Central memory CD4-positive, alpha-beta T cell (primary cell): ENCODE data around the gene CAPSL.
"Not testable (repeated sequence)": the region's sequence is repeated elsewhere in the genome, so short reads cannot be mapped to it uniquely, and the experiment has no call there.

Source experiments
- DNase-seq: peaks from one replicate; pipeline ENCODE4 v3.0.0; 2022

Gene CAPSL

DNA sequence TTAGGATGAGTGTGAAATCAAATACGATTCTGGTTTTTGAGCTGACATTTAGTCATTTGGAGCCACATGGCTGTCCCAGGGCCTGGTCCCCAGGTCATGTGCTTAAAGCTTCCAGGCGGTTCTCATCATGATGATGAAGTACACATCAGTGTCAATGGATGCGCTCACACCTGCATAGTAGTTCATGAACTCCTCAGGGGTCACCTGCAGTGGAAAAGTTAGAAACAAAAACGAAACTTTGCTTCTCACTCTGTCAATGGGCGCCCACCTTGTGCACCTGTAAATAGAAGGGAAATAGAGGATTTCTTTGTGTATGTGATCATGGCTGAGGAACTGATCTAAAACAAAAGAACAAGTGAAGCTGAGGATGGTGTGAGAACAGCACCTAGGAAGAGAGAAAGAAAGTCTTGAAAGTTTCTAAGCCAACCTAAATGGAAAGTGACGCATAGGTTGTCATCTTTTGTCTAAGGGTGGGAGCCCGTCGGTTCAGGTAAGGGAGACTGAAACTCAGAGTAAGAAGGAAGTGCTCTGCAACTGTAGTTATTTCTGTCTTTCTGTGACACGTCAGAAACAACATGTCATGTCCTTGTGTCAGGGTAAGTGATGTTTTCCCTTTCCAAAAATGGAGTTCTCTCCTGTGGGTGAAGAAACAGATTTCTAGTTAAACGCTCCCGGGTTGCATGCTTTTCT lies 33.8 kb downstream of the CAPSL start:
- DNase-seq: no peak

DNA sequence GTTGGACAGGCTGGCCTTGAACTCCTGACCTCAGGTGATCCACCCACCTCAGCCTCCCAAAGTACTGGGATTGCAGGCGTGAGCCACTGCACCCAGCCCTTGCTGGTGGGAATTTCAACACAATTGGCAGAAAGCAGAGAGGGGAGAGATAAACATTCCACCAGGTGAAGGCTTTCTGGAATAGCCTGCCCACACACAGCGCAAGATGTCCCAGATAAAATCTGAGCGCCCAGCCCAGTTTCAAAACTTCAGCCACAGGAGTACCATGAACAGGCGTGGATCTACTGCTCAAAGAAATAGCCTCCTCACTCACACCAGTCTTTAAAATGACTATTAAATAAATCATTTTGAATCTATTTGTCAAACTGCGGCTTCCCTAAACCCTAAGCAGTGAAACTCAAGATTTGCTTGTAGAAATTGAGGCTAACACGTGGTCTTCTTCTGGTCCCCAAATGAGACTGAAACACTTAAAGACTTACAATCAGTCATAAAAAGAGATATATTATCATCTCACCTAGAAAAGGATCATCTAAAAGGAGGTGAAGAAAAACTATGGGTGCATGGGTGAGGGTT lies 34.7 kb downstream of the CAPSL start:
- no peak for DNase-seq

DNA sequence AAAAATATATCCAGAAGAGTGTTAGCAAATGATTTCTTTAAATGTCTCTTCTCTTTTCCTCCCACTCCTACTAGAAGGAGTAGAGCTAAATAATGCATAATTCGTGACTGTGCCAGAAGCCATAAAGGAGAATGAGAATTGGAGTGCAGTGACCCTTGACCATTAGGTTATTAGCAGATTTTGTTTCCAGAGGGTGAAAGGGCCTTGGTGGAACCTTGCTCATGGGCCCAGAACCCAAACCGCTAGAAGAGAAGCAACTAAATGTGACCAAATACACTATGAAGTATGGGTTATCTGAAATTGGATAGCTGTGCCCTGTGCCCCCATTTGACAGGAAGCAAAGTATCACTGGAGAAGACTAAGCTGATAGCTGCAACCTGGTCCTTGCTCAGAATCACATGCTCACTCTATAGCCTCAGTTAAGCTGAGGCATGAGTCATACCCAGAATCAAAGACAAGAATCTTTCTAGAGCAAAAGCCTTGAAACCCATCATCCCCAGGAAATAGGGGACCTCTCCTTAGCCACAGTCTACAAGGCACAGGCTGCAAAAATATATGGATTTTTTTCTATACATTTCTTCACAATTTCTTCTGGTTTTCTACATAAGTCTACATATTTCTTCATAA lies 36.3 kb downstream of the CAPSL start:
- DNase-seq: no peak

DNA sequence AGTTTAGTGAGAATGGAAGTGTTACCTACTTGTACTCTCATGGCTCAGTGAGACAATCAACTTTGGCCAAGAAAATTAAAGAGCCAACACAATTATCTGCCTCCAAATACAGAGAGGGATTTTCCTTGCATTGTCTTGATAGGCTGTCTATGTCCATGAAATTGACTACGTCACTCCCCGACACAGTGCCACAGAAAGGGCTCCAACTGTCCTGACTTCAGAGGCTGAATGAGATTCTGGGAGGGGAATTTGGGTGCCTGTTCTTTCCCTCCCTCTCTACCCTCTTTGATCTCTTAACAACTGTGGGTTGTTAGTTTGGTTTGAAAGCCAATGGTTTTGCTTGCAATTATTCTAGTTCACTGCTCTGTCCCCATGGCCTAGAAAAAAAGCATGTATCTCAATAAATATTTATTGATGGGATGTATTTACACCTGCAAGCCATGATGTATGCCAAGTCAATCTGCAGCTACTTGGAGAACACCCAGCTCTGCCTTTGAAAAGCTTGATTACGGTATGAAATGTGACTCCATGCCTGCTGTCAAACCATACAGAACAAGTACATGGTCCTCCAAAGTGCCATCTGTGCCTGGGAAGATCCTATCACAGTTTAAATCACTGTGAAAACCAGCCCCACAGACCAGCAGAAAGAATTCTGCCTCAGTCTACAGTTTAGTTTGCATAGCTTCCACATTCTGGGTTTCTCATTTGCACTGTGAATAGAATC lies 37.3 kb downstream of the CAPSL start:
- no peak for DNase-seq

DNA sequence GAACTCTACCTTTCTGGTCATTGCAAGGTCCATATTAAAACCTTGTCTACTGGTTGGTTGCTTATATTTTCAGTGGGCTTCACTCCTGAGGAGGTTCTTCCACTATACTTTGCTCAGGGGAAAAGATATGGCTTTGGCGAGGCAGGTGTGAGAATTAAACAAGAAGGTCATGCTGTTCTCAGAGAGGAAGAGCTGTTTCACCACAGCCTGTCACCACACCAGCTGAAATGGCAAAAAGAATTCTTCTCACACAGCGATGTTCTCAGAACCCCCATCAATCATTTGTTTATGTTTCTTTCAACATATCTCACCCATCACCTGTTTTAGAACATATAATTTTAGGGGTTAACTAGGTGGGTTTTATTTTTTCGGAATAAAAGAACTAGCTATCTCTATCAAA lies 38.6 kb downstream of the CAPSL start:
- no peak for DNase-seq

DNA sequence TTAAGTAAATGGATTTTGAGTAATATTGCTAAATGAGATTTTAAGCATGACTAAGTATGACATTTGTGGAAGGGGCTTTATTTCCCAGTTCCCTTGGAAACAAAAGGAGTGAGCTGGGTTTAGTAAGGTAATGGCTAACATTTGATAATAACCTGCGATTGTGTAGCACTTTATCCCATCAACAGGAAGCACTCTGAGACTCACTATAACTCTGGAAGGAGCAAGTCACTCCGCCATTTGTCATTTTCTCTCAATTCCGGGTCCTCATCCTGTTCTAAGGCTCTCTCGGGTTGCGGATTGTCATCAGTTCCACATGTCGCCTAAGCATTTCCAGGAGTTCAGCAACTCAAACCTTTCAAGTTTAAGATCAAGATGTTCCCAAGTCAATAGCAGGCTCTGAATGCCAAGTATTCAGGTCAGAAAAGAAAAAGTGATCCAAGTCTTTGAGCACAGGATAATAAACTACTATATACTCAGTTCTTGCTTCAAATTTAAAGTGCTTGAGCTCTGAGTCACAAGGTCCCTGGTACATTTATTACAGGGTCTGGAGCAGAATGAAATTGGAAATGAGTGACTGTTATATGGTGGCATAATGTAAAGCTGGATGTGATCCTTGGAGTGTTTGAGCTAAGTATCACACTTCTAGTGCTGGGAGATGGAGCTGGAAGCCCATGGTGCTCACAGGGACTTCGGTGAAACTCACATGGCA lies 39.3 kb downstream of the CAPSL start:
- DNase-seq: no peak

DNA sequence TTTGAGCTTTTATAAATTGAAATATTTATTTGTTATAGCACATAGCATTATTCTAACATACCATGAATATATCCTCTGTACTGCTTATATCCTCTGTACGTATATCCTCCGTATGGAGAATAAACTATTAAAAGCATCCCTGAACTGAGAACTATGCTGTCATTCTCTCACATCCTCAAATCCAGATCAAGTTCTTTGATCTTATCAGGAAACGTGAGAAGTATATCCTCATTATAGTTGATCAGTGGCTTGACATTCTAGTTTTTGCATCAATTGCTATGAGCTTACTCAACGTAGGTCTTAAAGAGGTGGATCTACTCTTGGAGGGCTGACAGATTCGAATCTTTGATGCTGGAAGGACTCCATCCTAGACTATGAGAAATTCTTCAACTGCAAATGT lies 44.3 kb downstream of the CAPSL start:
- no peak for DNase-seq

DNA sequence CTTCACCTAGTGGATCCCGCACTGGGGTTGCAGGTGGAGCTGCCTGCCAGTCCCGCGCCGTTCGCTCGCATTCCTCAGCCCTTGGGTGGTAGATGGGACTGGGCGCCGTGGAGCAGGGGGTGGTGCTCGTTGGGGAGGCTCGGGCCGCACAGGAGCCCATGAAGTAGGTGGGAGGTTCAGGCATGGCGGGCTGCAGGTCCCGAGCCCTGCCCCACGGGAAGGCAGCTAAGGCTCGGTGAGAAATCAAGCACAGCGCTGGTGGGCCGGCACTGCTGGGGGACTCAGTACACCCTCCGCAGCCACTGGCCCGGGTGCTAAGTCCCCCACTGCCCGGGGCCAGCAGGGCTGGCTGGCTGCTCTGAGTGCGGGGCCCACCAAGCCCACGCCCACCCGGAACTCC lies 45.6 kb downstream of the CAPSL start:
- not testable (repeated sequence) for DNase-seq

DNA sequence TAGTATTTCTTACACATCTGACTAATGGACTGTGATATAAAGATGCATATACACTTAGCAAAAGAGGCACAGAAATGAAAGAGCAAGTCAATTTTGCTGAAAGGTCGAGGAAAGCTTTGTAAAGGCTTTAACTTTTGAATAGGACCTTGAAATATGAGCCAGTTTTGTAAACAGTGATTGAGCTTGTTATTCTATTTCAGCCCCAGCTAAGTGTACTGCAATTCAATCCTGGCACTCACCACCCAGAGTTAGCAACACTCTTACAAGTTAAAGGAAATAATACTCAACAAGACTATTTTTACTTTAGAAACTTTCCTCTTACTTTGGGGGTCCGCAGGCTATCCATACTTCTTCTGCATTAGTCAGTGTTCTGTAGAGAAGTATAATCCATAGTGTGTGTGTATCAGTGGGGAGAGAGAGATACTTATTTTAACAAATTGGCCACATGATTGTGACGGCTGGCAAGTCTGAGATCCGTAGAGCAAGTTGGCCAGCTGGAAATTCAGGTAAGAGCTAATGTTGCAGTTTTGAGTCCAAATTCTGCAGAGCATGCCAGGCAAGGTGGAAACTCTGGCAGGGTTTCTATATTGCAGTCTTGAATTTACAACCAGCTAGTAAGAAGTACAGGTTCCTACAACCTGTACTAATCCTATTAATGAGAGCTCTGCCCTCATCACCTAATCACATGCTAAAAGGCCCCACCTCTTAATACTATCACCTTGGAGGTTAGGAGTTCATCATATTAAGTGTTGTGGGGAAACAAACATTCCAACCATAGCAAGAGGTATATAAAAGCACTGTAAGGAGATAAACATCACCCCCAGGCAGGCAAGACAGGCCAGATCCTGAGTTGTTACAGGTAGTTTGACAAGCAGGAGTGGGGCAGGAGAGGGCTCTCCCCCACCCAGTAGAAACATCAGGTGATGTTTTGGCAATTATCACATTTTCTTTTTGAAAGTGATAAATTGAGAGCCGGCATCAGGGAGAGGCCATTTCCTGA lies 48.1 kb downstream of the CAPSL start:
- DNase-seq: no peak

DNA sequence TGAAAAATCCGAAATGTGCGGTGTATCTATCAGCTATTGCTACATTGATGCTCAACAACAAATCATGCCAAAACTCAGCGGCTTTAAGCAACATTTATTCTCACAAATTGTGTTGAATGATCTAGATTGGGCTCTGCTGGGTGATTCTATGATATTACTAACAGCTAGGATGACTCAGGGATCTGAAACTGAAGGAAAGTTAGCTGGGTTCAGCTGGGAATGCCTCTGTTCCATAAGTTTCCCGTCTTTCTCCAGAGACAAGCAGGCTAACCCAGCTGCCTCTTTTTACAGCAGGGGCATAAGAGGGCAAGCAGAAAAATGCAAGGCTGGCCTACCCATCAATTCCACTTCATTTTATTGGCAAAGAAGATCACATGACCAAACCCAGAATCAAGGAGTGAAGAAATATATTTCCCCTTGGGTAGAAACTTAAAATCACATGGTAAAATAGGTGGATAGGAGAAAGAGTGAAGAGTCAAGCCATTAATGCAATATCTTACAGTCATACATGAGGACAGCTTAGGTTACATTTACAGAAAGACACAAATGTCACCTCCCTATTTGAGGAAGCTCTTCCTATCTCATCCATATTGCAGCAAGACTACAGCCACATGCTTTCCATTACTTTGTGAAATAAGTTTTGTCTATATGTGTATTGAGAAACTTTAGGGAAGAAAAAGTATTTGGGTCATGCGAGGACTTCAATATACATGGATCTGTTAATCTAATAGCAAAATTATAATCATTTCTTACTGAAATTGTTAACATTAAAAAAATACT lies 50.9 kb downstream of the CAPSL start:
- no peak for DNase-seq

DNA sequence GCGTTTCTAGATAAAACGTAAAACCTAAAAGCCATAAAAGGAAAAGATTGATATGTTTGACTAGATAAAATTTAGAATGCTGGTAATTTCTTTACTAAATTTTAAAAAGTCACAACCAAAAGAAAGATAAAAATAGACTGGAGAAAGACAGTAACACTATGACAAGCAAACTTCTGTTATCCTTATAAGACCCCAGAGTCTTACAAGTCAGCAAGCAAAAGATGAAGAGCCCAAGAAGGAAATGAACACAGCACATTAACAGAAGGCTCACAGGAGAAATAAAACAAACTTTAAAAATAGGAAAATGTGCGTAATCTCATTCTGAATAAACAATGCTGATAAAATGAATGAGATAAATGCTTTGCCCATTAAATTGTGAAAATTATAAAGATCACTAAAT lies 52.0 kb downstream of the CAPSL start:
- no peak for DNase-seq

DNA sequence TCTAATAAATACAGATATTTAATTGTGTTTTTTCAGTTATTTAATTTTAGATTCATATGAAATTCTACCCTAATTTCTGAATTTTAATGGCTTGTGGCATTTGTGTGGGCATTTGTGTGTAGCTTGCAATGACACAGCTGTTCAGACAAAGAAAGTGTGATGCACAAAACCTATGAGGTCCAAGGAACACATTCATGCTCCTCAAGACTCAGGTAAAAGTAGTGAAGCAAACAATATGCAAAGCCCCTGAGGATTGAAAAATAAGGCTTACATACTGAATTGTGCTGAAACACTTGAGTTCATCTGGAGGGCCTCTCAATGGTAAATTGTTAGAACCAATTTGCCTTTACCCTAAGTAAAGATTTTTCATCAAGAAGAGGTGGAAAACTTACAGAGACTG lies 53.6 kb downstream of the CAPSL start:
- no peak for DNase-seq

DNA sequence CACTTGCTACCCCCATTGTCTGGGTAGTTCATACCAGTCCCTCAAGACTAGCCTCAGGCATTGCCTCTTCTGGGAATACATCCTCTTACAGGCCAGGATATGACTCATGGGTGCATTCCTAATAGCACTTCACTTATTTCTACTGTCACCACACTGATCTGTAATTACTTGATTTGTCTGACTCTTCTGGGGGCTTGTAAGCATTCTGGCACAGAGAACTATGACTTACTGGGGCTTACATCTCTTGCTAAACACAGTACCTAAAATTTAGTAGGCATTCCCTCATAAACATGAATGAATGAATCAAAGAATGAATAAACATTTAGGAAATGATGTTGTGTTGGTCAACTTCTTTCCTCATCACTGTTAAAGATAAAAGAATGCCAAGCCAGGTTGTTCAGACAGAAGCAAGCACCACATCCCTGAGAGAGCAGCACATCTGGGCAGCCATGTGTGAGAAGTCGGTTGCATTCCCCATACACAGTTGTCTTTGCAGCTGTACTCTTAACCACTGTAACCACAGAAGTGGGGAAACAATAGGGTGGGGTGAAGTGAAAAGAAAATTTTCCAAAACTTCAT lies 54.1 kb downstream of the CAPSL start:
- no peak for DNase-seq

DNA sequence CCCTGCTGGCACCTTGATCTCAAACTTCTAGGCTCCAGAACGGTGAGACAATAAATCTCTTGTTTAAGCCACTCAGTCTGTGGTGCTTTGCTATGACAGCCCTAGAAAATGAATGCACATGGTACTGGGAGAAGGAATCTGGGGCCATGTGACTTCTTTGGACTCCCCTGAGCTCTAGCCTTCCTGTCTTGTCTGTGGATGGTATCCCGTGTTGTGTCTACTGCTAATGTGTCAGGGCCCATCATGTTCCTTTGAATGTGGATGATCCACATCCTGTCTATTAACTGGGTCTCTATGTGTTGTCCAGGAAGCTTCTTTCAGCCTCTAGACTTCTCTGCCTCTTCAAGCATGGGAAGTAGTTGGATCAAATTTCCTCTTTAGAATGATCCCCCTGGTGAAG lies 56.7 kb downstream of the CAPSL start:
- DNase-seq: no peak

DNA sequence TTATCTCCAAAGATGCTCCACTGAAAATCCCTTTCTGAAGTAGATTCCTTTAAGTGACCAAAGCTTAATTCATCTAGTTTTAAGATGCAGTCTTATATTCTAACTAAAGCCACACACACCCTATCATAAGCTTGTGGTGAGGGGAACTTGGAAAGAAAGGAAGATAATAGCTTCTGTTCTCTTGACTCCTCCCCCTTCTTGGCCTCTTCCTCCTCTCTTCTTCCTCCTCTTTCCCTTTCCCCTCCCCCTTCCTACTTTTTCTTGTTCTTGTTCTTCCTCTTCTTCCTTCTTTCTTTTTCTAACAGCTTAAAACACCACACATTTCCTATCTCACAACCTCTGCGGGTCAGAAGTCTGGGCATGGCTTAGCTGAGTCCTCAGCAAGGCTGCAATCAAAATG lies 58.3 kb downstream of the CAPSL start:
- DNase-seq: no peak

DNA sequence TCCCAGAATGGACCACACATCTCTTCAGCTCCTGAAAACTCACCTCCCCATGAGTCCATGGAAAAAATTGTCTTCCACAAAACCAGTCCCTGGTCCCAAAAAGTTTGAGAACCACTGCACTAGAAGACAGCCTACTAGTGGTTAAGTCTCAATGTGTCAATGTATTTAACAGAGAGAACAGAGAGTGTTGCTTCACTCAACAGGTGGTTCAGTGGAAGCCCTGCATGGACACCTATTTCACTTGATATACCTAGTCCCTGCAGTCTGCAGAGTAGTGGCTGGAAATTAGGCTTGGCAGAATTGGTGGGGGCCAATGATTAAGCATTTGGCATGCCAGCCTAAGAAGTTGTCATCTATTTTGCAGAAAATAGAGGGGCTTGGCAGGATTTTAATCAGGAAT lies 58.8 kb downstream of the CAPSL start:
- DNase-seq: no peak

DNA sequence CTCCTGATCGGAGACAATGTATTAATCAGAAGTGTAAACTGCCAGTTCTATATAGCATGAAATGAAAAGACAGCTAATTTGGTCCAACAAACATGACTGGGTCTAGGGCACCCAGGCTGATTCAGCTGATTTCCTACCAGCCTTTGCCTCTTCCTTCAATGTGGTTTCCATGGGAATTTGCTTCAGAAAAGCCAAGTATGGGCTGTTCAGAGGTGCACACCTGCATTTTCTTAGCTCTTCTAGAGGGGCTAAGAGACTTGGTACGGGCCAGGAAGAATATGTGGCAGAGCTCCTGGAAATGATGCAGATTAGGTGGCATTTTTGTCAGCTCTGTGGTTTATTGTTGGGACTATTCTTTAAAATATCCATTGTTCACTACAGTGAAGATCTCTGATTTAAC lies 59.3 kb downstream of the CAPSL start:
- DNase-seq: no peak

DNA sequence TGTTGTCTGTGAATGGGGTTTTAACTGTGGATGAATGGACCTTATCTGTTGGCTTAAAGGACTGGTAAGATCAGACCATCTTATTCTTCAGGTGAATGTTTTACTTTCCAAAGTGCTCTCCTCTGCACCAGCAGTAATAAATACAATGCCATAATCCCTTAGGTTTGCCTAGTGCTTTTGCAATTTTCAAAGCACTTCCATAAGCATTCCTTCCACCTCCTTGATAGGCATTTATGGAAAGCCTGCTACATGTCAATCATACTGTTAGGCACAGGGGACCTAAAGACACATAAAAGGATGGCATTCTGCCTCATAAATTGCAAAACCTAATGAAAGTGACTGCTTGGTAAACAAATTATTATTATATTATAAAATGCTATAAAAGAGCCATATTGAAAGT lies 60.3 kb downstream of the CAPSL start:
- no peak for DNase-seq

DNA sequence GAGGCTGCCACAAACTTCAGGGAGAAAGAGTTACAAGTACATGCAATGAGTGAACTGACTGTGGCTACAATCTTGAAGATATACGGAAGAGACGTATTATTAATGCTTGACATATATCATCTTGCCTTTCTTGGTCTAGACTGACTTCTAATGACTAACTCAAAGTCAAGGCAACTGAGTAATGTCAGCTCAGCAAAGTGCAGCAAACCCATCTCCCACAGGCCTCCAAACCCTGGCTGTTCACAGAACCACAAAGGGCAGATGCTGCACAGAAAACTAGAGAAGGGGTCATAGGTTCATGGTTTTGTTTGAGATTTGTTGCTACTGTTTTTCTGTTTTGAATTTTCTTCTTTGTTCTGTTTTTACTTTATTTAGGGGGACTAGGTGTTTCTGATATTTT lies 60.8 kb downstream of the CAPSL start:
- DNase-seq: no peak

DNA sequence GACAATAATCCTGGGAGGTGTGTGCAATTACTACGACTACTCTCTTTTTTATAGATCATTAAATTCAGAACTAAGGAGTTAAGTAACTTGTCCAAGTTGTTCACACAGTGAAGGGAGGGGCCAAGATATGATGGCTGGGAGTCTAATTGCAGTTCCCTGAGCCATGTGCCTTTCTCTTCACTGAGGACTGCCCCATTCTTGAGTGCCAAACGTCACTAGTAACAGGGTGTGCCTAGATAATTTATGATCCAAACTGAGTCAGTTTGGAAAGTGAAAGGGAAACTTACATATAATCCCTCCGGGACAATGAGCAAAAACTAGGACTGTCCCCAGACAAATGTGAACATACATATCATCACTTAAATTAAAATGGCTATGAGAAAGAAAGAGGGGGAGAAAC lies 61.5 kb downstream of the CAPSL start:
- DNase-seq: no peak

DNA sequence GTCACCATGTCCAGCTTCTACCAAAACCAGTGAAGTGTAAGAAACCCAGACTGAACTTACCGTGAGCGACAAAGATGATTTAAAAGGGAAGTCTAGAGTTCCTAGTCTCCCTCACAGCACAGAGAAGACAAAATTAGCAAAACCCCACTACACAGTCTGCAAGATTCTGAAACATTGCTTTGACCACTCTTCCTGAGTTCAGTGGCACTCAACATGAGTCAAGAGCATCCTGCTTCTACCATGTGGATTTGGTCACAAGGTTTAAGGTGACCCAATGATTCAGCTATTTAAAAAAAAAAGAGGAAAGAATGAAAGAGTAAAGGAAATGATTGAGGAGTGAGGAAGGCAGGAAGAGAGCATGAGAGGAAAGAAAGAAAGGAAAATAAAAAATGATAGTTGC lies 62.0 kb downstream of the CAPSL start:
- no peak for DNase-seq
